Measurements from ENCODE around the gene TPCN1. TPM values are rescaled to one million over a fixed set of nuclear protein-coding genes. Genes with fewer than 3 reads are reported as not detected.

The TPCN1 gene
- total and polyA plus RNA-seq, 2 experiments from 2014 or later, result 16.9 to 32.1 TPM

DNA sequence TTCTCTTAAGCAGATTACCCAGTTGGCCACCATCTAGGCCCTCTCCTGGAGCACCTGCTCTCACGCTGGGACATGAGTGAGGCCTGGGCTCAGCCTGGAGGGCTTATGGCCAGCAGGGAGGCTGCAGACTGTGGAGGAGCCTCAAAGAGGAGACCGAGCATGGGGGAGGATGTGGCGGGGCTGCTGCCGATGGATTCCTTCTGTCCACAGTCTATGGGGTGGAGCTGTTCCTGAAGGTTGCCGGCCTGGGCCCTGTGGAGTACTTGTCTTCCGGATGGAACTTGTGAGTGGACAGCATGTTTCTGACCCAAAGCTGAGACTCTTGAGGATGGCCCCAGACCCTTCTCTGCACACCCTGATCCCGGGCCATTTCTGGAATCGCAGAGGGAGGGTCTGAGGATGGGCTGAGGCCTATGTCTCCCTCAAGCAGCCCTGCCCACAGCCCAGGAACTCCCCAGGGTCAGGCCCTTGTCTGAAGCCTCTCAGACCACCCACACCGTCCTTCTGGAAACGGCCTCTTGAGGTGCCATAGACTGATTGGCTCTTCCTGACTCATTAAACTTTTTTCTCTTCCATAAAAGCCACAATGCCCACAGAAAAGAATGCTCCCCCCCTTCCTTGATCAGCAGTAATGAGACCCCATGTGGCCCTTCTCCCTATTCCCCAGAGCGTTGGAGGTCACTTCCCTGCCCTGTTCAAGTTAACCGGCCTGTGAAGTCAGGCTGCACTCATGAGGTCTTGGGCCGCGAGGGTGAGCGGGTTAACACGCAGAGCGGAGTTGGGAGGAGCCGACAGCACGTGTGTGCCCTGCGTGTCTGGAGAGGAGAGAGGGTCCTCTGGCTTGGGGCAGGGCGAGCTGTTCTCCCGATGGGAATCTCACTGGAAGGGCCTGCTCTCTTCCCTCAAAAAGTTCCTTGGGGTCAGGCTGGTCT lies 64.7 kb downstream of the TPCN1 start:
- no peak for DNase-seq (ENCODE audit: low spot score)
- no peak for TF ChIP-seq EZH2phosphoT487 (IDR thresholded peaks at IDR 0.05; ENCODE audit: low read depth, severe bottlenecking, unreplicated experiment)
- TF ChIP-seq EZH2 (IDR thresholded peaks at IDR 0.05; ENCODE audit: borderline replicate concordance), result no peak
- no peak for TF ChIP-seq CTCF (IDR thresholded peaks at IDR 0.05; ENCODE audit: poor library complexity)
- Histone ChIP-seq H3K4me1 (ENCODE audit: insufficient read depth) (no peaks in the 10 kb centered on the region), H3K36me3 (replicated peaks; ENCODE audit: insufficient read depth, low read depth) (no peaks in the 10 kb centered on the region), H3K4me3 (no peak overlapping the region), H3K27ac (no peak overlapping the region), H4K20me1 (ENCODE audit: insufficient read depth, poor library complexity, severe bottlenecking) (no peaks in the 10 kb centered on the region), H3K27me3 (no peaks in the 10 kb centered on the region), H3K9me2 (replicated peaks; ENCODE audit: insufficient read depth) (no peaks in the 10 kb centered on the region), H2AFZ (no peak overlapping the region), H3K9me3 (ENCODE audit: low read depth) (no peaks in the 10 kb centered on the region), H3K4me2 (no peak overlapping the region), H3K79me2 (no peaks in the 10 kb centered on the region)
- 82% methylated on average over 22 of the region's 22 CpGs for WGBS (ENCODE audit: low lambda C conversion rate, missing lambda C conversion rate)

- H3K79me2 ChIP-seq, result no peaks in the 10 kb centered on the region
- DNase-seq (ENCODE audit: low spot score), result no peak
- no peak overlapping the region for H3K27ac ChIP-seq
- no peaks in the 10 kb centered on the region for H3K9me3 ChIP-seq (ENCODE audit: low read depth)
- H3K27me3 ChIP-seq, result no peaks in the 10 kb centered on the region
- H3K36me3 ChIP-seq (replicated peaks; ENCODE audit: insufficient read depth, low read depth), result no peaks in the 10 kb centered on the region
- H3K9me2 ChIP-seq (replicated peaks; ENCODE audit: insufficient read depth), result no peaks in the 10 kb centered on the region
- H3K4me3 ChIP-seq, result no peak overlapping the region
- WGBS (ENCODE audit: low lambda C conversion rate, missing lambda C conversion rate), result 89% methylated on average over 11 of the region's 11 CpGs
- TF ChIP-seq CTCF (IDR thresholded peaks at IDR 0.05; ENCODE audit: poor library complexity) (no peak), EZH2phosphoT487 (IDR thresholded peaks at IDR 0.05; ENCODE audit: low read depth, severe bottlenecking, unreplicated experiment) (no peak), EZH2 (IDR thresholded peaks at IDR 0.05; ENCODE audit: borderline replicate concordance) (no peak)
- H4K20me1 ChIP-seq (ENCODE audit: insufficient read depth, poor library complexity, severe bottlenecking), result no peaks in the 10 kb centered on the region
- no peaks in the 10 kb centered on the region for H3K4me1 ChIP-seq (ENCODE audit: insufficient read depth)
- H2AFZ ChIP-seq, result no peak overlapping the region
- H3K4me2 ChIP-seq, result no peak overlapping the region
These were observed 65.4 kb downstream of the TPCN1 start for GRCh38 chr12:113286712-113287111.

DNA sequence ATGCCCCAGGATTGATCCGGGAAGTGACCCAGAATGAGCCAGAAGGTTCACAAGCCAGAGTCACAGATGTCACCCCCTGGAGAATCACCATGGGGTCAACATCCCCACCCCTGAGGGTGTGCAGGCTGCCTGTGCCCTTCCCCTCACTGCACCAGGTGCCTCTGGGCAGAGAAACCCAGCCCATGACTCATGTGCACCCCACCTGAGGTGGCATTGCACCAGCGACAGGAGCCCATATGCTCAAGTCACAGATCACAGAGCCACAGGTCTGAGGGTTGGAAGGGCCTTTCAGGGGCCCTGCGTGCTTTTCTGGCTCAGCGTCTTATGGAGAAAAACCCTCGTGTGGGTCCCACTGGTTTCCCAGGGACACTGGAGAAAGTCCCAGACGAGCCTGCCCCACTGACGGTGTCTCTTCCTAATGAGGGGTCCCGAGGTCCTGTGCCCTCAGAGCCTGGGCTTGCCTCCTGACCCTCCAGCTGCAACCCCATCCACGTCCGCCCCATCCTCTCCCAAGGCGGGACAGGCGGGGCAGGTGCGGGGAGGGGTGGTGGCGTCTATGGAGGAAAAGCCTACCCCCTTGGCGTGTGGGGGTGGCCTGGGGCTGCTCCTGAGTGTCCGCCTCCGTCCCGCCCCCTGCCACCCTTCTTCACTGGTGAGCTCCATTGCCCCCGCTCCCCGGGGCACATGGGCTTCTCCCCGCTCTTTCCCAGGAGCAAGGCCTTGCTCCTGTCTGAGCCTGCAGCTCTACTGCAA lies 66.1 kb downstream of the TPCN1 start:
- WGBS (ENCODE audit: low lambda C conversion rate, missing lambda C conversion rate), result 99% methylated on average over 13 of the region's 21 CpGs
- H3K4me3 ChIP-seq, result no peak overlapping the region
- H3K9me2 ChIP-seq (replicated peaks; ENCODE audit: insufficient read depth), result no peaks in the 10 kb centered on the region
- no peaks in the 10 kb centered on the region for H3K79me2 ChIP-seq
- no peak overlapping the region for H2AFZ ChIP-seq
- H3K36me3 ChIP-seq (replicated peaks; ENCODE audit: insufficient read depth, low read depth), result no peaks in the 10 kb centered on the region
- no peaks in the 10 kb centered on the region for H3K4me1 ChIP-seq (ENCODE audit: insufficient read depth)
- TF ChIP-seq CTCF (IDR thresholded peaks at IDR 0.05; ENCODE audit: poor library complexity), result no peak
- no peak for TF ChIP-seq EZH2phosphoT487 (IDR thresholded peaks at IDR 0.05; ENCODE audit: low read depth, severe bottlenecking, unreplicated experiment)
- no peak overlapping the region for H3K4me2 ChIP-seq
- no peak overlapping the region for H3K27ac ChIP-seq
- H4K20me1 ChIP-seq (ENCODE audit: insufficient read depth, poor library complexity, severe bottlenecking), result no peaks in the 10 kb centered on the region
- no peak for DNase-seq (ENCODE audit: low spot score)
- no peaks in the 10 kb centered on the region for H3K27me3 ChIP-seq
- no peaks in the 10 kb centered on the region for H3K9me3 ChIP-seq (ENCODE audit: low read depth)

All from hepatocyte (in vitro differentiated cells).